A549 (cell line): Measurements from ENCODE around the gene CDK14.

ENCODE experiments used
- CTCF ChIP-seq: fragments of >200 bp; sonication (Bioruptor Twin); formaldehyde crosslinking; IDR thresholded peaks from 3 replicates; pipeline ENCODE4 v1.5.1; 2016
- JUNB ChIP-seq: fragments of >200 bp; sonication (Bioruptor Twin); formaldehyde crosslinking; IDR thresholded peaks from 2 replicates; pipeline ENCODE4 v1.6.1; 2016
- POLR2A ChIP-seq: IDR thresholded peaks from 2 replicates; pipeline ENCODE4 v1.6.1; 2012; ENCODE audit warnings: mild to moderate bottlenecking, low read length
- RFX5 ChIP-seq: fragments of 450-650 bp; IDR thresholded peaks from 2 replicates; pipeline ENCODE4 v1.7.1; 2014; ENCODE audit warnings: antibody characterized with exemption, mild to moderate bottlenecking, moderate library complexity

GRCh38 chr7:90660819-90661218 lies 64.7 kb downstream of the CDK14 start:
- TF ChIP-seq CTCF (no peak), JUNB (no peak), POLR2A (no peak), RFX5 (no peak)
